GM12872 (cell line): ENCODE measurements around the gene PDLIM7.

ENCODE experiments used
- TF ChIP-seq, protein P1 (sequence below): IDR thresholded peaks from 3 replicates; pipeline ENCODE4 v1.5.1; 2011; ENCODE audit warnings: low read depth, mild to moderate bottlenecking, low read length, moderate library complexity; ENCODE audit not compliant: insufficient read depth

PDLIM7 gene

GRCh38 chr5:177466861-177467260 lies 30.5 kb downstream of the PDLIM7 start:
- TF ChIP-seq, protein P1, sequence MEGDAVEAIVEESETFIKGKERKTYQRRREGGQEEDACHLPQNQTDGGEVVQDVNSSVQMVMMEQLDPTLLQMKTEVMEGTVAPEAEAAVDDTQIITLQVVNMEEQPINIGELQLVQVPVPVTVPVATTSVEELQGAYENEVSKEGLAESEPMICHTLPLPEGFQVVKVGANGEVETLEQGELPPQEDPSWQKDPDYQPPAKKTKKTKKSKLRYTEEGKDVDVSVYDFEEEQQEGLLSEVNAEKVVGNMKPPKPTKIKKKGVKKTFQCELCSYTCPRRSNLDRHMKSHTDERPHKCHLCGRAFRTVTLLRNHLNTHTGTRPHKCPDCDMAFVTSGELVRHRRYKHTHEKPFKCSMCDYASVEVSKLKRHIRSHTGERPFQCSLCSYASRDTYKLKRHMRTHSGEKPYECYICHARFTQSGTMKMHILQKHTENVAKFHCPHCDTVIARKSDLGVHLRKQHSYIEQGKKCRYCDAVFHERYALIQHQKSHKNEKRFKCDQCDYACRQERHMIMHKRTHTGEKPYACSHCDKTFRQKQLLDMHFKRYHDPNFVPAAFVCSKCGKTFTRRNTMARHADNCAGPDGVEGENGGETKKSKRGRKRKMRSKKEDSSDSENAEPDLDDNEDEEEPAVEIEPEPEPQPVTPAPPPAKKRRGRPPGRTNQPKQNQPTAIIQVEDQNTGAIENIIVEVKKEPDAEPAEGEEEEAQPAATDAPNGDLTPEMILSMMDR, result no peak

DNA sequence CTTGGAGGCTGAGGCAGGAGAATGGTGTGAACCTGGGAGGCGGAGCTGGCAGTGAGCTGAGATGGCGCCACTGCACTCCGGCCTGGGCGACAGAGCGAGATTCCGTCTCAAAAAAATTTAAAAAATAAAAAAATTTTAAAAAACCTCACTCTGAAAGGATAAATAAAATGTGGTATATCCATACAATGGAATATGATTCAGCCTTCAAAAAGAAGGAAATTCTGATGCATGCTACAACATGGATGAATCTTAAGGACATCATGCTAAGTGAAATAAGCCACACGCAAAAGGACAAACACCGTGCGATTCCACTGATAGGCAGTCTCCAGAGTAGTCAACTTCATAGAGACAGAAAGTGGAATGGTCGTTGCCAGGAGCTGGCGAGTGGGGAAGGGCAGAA lies 32.4 kb downstream of the PDLIM7 start:
- TF ChIP-seq, protein P1, result no peak

GRCh38 chr5:177462021-177462670 lies 35.3 kb downstream of the PDLIM7 start:
- TF ChIP-seq, protein P1, result no peak

DNA sequence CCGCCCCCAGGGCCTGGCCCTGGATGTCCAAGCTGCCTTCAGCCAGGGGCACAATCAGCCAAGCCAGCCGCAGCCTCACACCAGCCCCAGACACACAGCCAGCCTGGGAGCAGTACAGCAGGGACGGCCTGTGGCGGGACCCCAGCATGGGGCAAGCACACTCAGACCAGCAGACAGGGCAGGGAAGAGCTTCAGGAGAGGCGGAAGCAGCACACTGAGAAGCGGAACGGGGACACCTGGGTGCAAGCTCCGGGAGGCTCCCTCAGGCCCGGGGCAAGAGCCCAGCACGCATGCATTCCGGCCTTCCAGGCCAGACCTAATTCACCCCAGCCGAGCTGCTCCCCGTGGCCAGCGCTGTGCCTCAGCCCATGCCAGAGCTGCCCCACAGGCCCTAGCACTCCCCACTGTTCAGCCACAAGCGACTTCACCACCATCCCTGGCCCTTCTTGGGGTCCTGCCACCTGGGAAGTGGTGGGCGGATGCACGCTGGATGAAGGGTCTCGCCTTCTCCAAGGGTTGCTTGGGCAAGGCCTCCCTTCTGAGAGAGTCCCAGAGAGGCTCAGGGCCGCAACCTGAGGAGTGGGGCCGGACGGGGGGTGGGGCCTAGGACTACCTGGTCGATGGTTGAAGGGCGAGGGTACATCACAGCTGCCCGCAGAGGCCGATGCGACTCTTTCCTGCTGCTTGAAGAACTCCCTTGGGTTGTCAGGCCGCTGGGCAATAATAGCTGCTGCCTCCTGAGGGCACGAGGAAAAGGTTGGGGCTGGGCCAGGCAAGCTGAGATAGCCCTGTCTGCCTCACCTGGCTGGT lies 37.4 kb downstream of the PDLIM7 start:
- TF ChIP-seq, protein P1, result no peak

- TF ChIP-seq, protein P1, result no peak
Observed at GRCh38 chr5:177459357-177459756, 38.0 kb downstream of the PDLIM7 start.

GRCh38 chr5:177458912-177459350 lies 38.5 kb downstream of the PDLIM7 start:
- TF ChIP-seq, protein P1, result no peak

DNA sequence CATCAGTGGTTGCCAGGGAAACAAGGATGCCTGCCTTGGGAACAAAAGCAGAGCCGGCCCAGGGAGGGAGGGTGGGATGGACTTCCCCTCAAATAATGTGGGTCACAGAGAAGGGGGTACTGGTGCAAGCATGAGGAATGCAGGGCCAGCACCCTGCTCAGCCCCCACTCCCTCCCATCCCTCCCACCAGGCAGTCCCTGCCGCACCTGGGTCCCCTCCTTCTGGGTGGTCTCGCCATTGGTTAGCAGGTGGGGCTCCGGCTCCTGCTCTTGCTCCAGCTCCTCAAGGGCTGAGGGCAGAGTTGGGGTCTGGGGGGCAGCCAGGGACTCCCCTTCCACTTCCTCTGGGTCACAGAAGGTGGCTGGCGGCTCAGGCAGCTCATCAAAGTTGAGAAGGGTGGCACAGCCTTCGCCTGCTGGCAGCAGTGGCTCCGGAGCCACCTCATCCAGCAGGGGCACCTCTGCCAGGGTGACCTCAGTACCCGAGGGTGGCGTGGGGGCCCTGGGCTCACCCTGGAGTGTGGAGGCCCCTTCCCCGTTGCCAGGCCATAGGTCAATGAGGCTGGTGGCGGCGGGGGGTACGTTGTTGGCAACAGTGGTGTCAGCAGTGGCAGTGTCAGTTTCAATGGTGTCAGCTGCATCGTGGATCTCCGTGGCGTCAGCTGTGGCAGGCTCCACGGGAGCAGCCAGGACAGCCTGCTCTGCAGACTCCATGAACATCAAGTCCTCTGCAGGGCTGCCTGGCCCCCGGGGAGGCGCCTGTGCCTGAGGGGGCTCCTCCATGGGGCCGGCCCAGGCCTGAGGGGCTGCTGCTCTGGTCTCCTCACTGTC lies 39.3 kb downstream of the PDLIM7 start:
- TF ChIP-seq, protein P1, result no peak
